HUDEP-2 (cell line): Measurements from ENCODE around the gene PSD4.

Experiments used
- DNase-seq, 76 experiments: peaks; one replicate each; lab custom pipeline; 2025; ENCODE audit not compliant: unreplicated experiment in 76 of 76; lab: John Stamatoyannopoulos, UW

PSD4 gene

GRCh38 chr2:113173542-113174375 lies at the start of gene PSD4:
Gene PSD4, plus strand, starts transcription at chr2:113173971. Its CDS starts 8,486 bp downstream, at chr2:113182457.
- DNase-seq: peak in 73 of 76 experiments; percentile 5 to 82 (median 67)

GRCh38 chr2:113124181-113124961 lies 49.4 kb upstream of the PSD4 start:
- DNase-seq: peak in 3 of 76 experiments; percentile 8 to 21 (median 13)

- DNase-seq: no peak
Observed at GRCh38 chr2:113124984-113125855, 48.6 kb upstream of the PSD4 start.

- no peak for DNase-seq
Observed at GRCh38 chr2:113126845-113127645, 46.7 kb upstream of the PSD4 start, which contains the start of gene IL1RN. Gene IL1RN, plus strand, starts transcription at chr2:113127598. Its CDS starts 27 bp downstream, at chr2:113127625.

- DNase-seq: no peak
Observed at GRCh38 chr2:113127646-113128570, 45.9 kb upstream of the PSD4 start.

GRCh38 chr2:113129519-113130078 lies 44.2 kb upstream of the PSD4 start:
- DNase-seq: no peak

- no peak for DNase-seq
Observed at GRCh38 chr2:113131352-113132185, 42.2 kb upstream of the PSD4 start.

- DNase-seq: no peak
Observed at GRCh38 chr2:113132414-113133021, 41.3 kb upstream of the PSD4 start.

GRCh38 chr2:113133704-113134598 lies 39.8 kb upstream of the PSD4 start:
- peak in 3 of 76 experiments; percentile 22 to 30 (median 25) for DNase-seq

- DNase-seq: no peak
Observed at GRCh38 chr2:113134717-113135116, 39.1 kb upstream of the PSD4 start.

- no peak for DNase-seq
Observed at GRCh38 chr2:113135317-113135716, 38.5 kb upstream of the PSD4 start.

GRCh38 chr2:113136828-113137775 lies 36.7 kb upstream of the PSD4 start:
- DNase-seq: peak in 16 of 76 experiments; percentile 4 to 36 (median 18)

- DNase-seq: no peak
Observed at GRCh38 chr2:113137827-113138226, 35.9 kb upstream of the PSD4 start.

- peak in 39 of 76 experiments; percentile 7 to 79 (median 42) for DNase-seq
Observed at GRCh38 chr2:113138428-113139322, 35.1 kb upstream of the PSD4 start.
